HepG2 (cell line): ENCODE data around the gene TTBK2. TPM values are rescaled to one million over a fixed set of nuclear protein-coding genes. Genes with fewer than 3 reads are reported as not detected.

Source experiments
- ATAC-seq: fragments of 200-7000 bp; cut with Tn5 transposase; 3 replicates; pipeline ENCODE4 v1.9.1; 2020; ENCODE audit warnings: mild to moderate bottlenecking, moderate library complexity
- BruUV-seq: library from RNA; stranded (reverse); fragments of 400-500 nt; replicated peaks from 2 replicates; lab custom pipeline; 2021; lab: Mats Ljungman, UMichigan
- CTCF ChIA-PET: fragments of 300-600 bp; formaldehyde crosslinking; extraction: SDS; loops from one replicate; lab custom pipeline; 2021; ENCODE audit warnings: low total read pairs, inconsistent platforms, low intra/inter-chr PET ratio; lab: Yijun Ruan, JAX
- POLR2A ChIA-PET: fragments of 350-600 bp; sonication (Branson Sonifier 250); formaldehyde crosslinking; loops from one replicate; lab custom pipeline; 2020; ENCODE audit warnings: antibody characterized with exemption, inconsistent platforms; lab: Yijun Ruan, JAX
- DNase-seq: peaks from one replicate; pipeline ENCODE4 v3.0.0-alpha.2; 2015; ENCODE audit warnings: low spot score
- FAIRE-seq: peaks from 3 replicates; lab custom pipeline; 2011; peaks lifted over from hg19 to GRCh38; lab: Jason Lieb, UNC
- H2AFZ ChIP-seq: one replicate; pipeline ENCODE4 v1.6.1; 2011; ENCODE audit warnings: low read length, inconsistent platforms
- H3K27ac ChIP-seq: fragments of 300-600 bp; 3 replicates; pipeline ENCODE4 v1.8.0; 2011; ENCODE audit warnings: mixed run types, mild to moderate bottlenecking, mixed read lengths, low read length, inconsistent platforms; ENCODE audit not compliant: insufficient read depth; ENCODE audit errors: extremely low read length
- H3K27me3 ChIP-seq, 2 experiments: fragments of 200-600 bp in 1 of 2; 2 replicates in 1 of 2; 3 replicates in 1 of 2; pipeline versions ENCODE4 v1.6.0 to v1.8.0; 2011; ENCODE audit warnings: low read length in 2 of 2, mild to moderate bottlenecking in 2 of 2, moderate library complexity in 2 of 2, inconsistent platforms in 1 of 2; ENCODE audit not compliant: insufficient read depth in 2 of 2, control insufficient read depth in 1 of 2
- H3K36me3 ChIP-seq, 2 experiments: fragments of 200-600 bp in 1 of 2; replicated peaks in 1 of 2; 2 replicates in 1 of 2; 3 replicates in 1 of 2; pipeline versions ENCODE4 v1.5.1 to v1.8.0; 2011; ENCODE audit warnings: low read length in 2 of 2, inconsistent platforms in 1 of 2; ENCODE audit not compliant: insufficient read depth in 2 of 2, control insufficient read depth in 1 of 2
- H3K4me1 ChIP-seq: 2 replicates; pipeline ENCODE4 v1.5.1; 2012; ENCODE audit warnings: low read length, inconsistent platforms; ENCODE audit not compliant: insufficient read depth
- H3K4me2 ChIP-seq: 2 replicates; pipeline ENCODE4 v1.6.0; 2011; ENCODE audit warnings: low read depth, low read length, inconsistent platforms
- H3K4me3 ChIP-seq, 3 experiments: fragments of 200-600 bp in 1 of 3; sonication (generic), shearing (Covaris generic) in 1 of 3; replicated peaks in 1 of 3; 2 replicates each; pipeline ENCODE4 v1.5.1; 2011 to 2016; ENCODE audit warnings: low read length in 3 of 3, inconsistent platforms in 2 of 3, low read depth in 2 of 3, mild to moderate bottlenecking in 2 of 3, control low read depth in 1 of 3, mixed read lengths in 1 of 3; ENCODE audit not compliant: insufficient read depth in 1 of 3
- H3K79me2 ChIP-seq: one replicate; pipeline ENCODE4 v1.6.1; 2011; ENCODE audit warnings: low read length, inconsistent platforms; ENCODE audit not compliant: insufficient read depth
- H3K9ac ChIP-seq: 2 replicates; pipeline ENCODE4 v1.6.0; 2011; ENCODE audit warnings: mild to moderate bottlenecking, low read depth, low read length, inconsistent platforms; ENCODE audit not compliant: insufficient read depth
- H3K9me3 ChIP-seq: 2 replicates; pipeline ENCODE4 v1.5.1; 2012; ENCODE audit warnings: mild to moderate bottlenecking, low read length
- H4K20me1 ChIP-seq: 2 replicates; pipeline ENCODE4 v1.6.0; 2011; ENCODE audit warnings: inconsistent platforms, mild to moderate bottlenecking, low read length, moderate library complexity; ENCODE audit not compliant: insufficient read depth
- ESRRA ChIP-seq: sonication (generic); formaldehyde crosslinking; IDR thresholded peaks from 2 replicates; pipeline ENCODE4 v1.5.1; 2020; ENCODE audit warnings: mild to moderate bottlenecking, low read depth, missing genetic modification reagents
- FOSL2 ChIP-seq: sonication (generic); formaldehyde crosslinking; IDR thresholded peaks from 2 replicates; pipeline ENCODE4 v1.4.0; 2020; ENCODE audit warnings: missing genetic modification reagents
- PRDM10 ChIP-seq: sonication (generic); formaldehyde crosslinking; IDR thresholded peaks from 2 replicates; pipeline ENCODE4 v1.4.0; 2020; ENCODE audit warnings: low read depth, missing genetic modification reagents
- SIX1 ChIP-seq: sonication (generic); formaldehyde crosslinking; IDR thresholded peaks from 2 replicates; pipeline ENCODE4 v1.4.0; 2020; ENCODE audit warnings: missing genetic modification reagents, borderline replicate concordance
- ZNF12 ChIP-seq: sonication (generic); formaldehyde crosslinking; IDR thresholded peaks from 2 replicates; pipeline ENCODE4 v1.5.0; 2020; ENCODE audit warnings: missing genetic modification reagents
- ZNF354B ChIP-seq: sonication (generic); formaldehyde crosslinking; IDR thresholded peaks from 2 replicates; pipeline ENCODE4 v1.8.0; 2022; ENCODE audit warnings: mild to moderate bottlenecking, missing genetic modification reagents
- ZNF44 ChIP-seq: sonication (generic); formaldehyde crosslinking; IDR thresholded peaks from 2 replicates; pipeline ENCODE4 v1.5.1; 2020; ENCODE audit warnings: mild to moderate bottlenecking, missing genetic modification reagents
- ZNF672 ChIP-seq: sonication (generic); formaldehyde crosslinking; IDR thresholded peaks from 2 replicates; pipeline ENCODE4 v1.8.1; 2022; ENCODE audit warnings: missing genetic modification reagents
- WGBS: methylation state at CpG from one replicate; pipeline ENCODE4 v1.1.6; 2017; ENCODE audit warnings: low lambda C conversion rate; 5-methylcytosine and 5-hydroxymethylcytosine counted together
- in situ Hi-C: cut with HindIII; loops from 2 replicates; pipeline ENCODE4 v1.10.0; 2017; ENCODE audit warnings: low pct_unique_long_range_greater_than_20kb; ENCODE audit not compliant: extremely low pct_ligation_motif_present
- intact Hi-C: fragments of 100-400 bp; cut with micrococcal nuclease; formaldehyde crosslinking; loops from one replicate; pipeline ENCODE4 v1.10.0; 2022; ENCODE audit not compliant: unreplicated experiment
- polyA plus RNA-seq, 8 experiments: library from polyadenylated mRNA; depleted of rRNA in 3 of 8; stranded (reverse) in 7 of 8; unstranded in 1 of 8; fragments of >200 nt; fragmentation: Illumina TruSeq in 4 of 8; extraction: Trizol in 4 of 8; gene quantifications; 2 replicates each; pipeline versions ENCODE4 v1.2.1 to v1.2.3, GENCODE V29; 2011 to 2016; ENCODE audit warnings: low read depth in 4 of 8, missing spikeins in 1 of 8, mixed read lengths in 1 of 8; ENCODE audit not compliant: insufficient read depth in 1 of 8
- total RNA-seq, 5 experiments: library from RNA; depleted of rRNA; stranded (reverse); fragments of >200 nt; fragmentation: Illumina TruSeq; extraction: Trizol; gene quantifications; 2 replicates each; pipeline ENCODE4 v1.2.3, GENCODE V29; 2016; ENCODE audit warnings: low read depth in 1 of 5

TTBK2 gene
- total and polyA plus RNA-seq, 2 of the 13 experiments (the other 11 are each of a cell fraction or from before 2014, with no cell fraction given), result 5.1 to 7.4 TPM

GRCh38 chr15:42846647-42847046 lies 73.9 kb downstream of the TTBK2 start:
- H3K4me2 ChIP-seq, result no peak overlapping the region
- no peak for FAIRE-seq
- H4K20me1 ChIP-seq, result no peaks in the 10 kb centered on the region
- ATAC-seq, result no peak
- TF ChIP-seq ZNF672, result no peak
- TF ChIP-seq ZNF44, result no peak
- TF ChIP-seq ESRRA (CRISPR knock-in tag), result no peak
- TF ChIP-seq SIX1 (CRISPR knock-in tag), result no peak
- H3K79me2 ChIP-seq, result no peaks in the 10 kb centered on the region
- H3K27me3 ChIP-seq, result no peaks in the 10 kb centered on the region
- H3K4me1 ChIP-seq, result no peaks in the 10 kb centered on the region
- H3K27ac ChIP-seq, result no peak overlapping the region
- CTCF ChIA-PET, result no interaction called here
- WGBS, result 95% methylated on average over 1 of the region's 1 CpG
- BruUV-seq, result no TSS peak
- DNase-seq, result no peak
- POLR2A ChIA-PET, result no interaction called here
- H3K4me3 ChIP-seq, result no peak overlapping the region
- no peak overlapping the region for H2AFZ ChIP-seq
- no peaks in the 10 kb centered on the region for H3K36me3 ChIP-seq
- intact Hi-C loops (no loop called here), in situ Hi-C loops (no loop called here)
- peaks cover 6% of the 10 kb centered on the region; the same call in 1 of the 2 replicates for H3K9me3 ChIP-seq
- H3K9ac ChIP-seq, result no peak overlapping the region

- no peak for FAIRE-seq
- no TSS peak for BruUV-seq
- DNase-seq, result peak; percentile 35
Measured at GRCh38 chr15:42845581-42845980, 75.0 kb downstream of the TTBK2 start.

More at GRCh38 chr15:42845581-42845980, 75.0 kb downstream of the TTBK2 start:
- no peak overlapping the region for H2AFZ ChIP-seq
- TF ChIP-seq ZNF12 (CRISPR knock-in tag), result peak; percentile 77; the same call in 1 of the 2 replicates
- 0 out of 2 replicates have a peak, but pooled peaks have one; percentile 33 for TF ChIP-seq PRDM10 (CRISPR knock-in tag)
- TF ChIP-seq ZNF354B (CRISPR knock-in tag), result no peak
- 0 out of 2 replicates have a peak, but pooled peaks have one; percentile 7 for TF ChIP-seq FOSL2 (CRISPR knock-in tag)
- in situ Hi-C loops (no loop called here), intact Hi-C loops (no loop called here)
- H3K9ac ChIP-seq, result no peak overlapping the region
- ChIA-PET POLR2A (no interaction called here), CTCF (no interaction called here)
- H3K4me3 ChIP-seq, result no peak overlapping the region
- H3K4me1 ChIP-seq, result no peaks in the 10 kb centered on the region
- no peak overlapping the region for H3K4me2 ChIP-seq
- H3K27me3 ChIP-seq, result no peaks in the 10 kb centered on the region
- peaks cover 6% of the 10 kb centered on the region; the same call in 1 of the 2 replicates for H3K9me3 ChIP-seq
- WGBS, result 92% methylated on average over 5 of the region's 5 CpGs
- peak; percentile 57 for ATAC-seq
- no peaks in the 10 kb centered on the region for H4K20me1 ChIP-seq
- H3K27ac ChIP-seq, result no peak overlapping the region
- H3K79me2 ChIP-seq, result no peaks in the 10 kb centered on the region
- H3K36me3 ChIP-seq, result no peaks in the 10 kb centered on the region
